HS-27A (cell line): ENCODE measurements around the gene HAAO.

Experiments
- DNase-seq: peaks from one replicate; pipeline ENCODE4 v3.0.0-alpha.2; 2012; ENCODE audit warnings: low read depth, missing footprints

Gene HAAO

DNA sequence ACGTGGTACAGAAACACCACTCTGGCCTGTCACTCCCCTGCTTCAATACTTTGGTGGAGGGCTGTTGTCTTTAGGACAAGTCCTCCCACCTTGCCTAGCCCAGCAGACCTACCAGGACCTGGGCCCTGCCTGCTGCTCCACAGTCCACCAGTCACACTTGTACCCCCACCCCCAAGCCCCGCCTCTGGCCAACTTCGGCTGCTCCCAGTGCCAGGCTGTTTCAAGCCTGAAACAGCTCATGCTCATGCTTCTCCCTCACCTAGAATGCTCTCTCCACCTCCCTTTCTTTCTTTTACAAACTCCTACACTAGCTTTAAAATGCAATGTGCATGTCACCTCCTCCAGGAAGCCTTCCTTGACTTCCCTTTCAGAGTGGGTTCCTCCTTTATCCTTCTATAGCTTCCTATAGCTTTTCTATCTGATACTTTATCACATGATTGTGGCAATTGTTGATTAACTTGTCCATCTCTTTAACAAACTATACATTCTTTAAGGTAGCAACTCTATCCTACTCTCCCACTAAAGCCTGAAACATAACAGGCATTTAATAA lies 23.6 kb downstream of the HAAO start:
- DNase-seq = no peak

DNA sequence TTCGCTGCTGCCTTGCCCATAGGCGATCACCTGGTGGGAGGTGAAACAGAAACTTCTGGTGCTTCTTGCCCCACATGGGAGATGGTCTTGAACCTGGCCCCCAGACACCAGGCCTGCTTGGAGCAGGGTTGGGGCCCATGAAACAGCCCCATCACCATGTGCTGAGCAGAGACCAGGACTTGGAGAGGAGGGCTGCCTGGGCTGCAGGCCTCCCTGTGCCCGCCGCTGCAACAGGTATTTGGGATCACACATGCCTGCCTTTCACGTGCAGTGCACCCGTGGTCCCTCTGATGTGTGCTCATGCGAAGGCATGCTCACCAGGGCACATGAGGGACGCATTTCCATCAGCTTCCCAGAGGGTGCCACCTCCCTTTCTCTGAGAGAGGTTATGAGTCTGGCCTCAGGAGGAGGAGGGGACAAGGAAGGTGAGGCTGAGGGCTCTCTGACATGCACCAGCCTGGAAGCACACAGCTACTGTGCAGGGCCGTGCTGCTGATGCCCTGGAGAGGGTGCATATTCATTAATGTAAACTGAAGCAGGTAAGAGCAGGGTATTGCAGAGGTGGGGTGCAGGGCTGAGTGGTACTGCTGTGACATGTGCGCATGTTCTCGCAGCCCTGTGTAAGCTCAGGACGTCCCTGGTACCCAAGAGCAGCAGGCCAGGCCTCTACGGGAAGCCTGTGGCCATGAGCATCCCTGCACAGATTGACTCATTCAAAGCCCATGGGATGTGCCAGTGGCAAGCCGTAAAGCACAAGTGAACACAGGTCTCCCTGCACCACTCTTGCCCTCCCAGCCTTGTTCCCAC lies 24.3 kb downstream of the HAAO start:
- DNase-seq = no peak

DNA sequence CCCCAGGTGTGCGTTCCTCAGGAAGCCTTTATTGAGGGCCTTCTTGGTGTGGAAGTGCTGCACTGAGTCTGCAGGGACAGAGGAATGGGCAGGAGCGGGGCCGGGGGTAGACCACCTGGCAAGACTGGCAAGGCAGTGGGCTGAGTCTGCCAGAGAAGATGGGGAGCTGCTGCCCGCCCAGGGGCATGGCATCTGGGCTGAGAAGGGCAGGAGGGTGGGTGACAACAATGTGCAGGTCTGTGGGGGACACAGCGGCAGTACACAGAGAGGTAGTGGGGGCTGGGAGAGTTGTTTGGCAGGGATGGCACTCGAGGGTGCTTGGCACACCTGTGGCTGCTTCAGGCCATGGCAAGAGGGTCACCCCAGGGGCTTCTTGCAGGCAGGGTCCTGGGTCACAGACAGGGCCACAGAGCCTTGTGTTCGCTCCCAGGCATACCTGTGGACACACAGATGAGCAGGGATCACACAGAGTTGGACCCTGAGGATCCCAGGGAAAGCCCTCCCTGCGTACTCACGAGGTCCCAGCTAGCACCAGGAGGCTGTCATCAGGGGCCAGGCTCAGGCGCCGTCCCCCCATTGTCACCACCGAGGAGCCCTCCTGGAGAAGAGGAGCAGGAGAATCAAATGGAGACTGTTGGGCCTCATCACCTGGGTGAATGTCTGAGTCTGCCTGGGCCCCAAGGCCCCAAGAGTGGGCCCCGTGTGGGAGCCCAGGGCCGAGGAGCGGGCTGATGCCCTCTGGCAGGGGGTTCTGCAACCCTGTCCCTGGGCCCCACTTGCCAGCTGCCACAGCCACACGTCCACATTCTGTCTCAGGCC lies 25.1 kb downstream of the HAAO start:
- no peak for DNase-seq

DNA sequence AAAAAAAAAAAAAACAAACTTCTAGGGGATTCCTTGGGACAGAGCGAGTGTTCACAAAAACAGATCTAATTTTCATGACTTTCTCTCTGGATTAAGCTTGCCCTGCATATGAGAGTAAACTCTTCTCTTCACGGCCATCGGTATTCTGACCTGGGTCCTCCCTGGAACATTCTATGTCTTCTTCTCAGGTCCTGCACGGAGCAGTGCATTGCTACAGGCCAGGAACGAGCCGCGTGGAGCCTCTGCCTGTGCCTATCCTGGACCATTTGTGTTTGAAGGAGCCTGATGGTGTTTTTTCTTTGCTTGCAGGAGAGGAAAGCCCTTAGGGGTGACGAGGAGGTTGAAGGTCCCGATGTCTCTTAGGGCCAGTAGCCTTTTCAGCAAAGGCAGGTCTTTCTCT lies 26.7 kb downstream of the HAAO start:
- no peak for DNase-seq

DNA sequence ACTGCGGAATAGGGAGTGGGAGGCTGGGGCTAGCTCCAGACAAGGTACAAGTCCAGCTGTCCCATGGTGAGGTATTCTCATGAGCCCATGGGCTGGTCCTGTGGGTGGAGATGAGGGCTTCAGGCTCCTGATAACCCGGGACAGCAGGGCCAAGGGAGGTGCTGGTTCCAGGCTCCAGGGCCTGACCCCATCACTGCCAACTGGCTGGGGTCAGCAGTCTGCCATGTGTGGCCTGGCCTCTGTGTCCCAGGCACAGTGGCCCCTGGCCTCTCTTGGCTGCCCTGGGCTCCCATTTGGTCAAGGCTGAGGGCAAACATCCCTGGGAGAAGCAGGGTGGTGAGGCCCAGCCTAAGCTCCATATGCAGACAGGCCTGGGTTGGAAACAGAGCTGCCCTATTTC lies 27.5 kb downstream of the HAAO start:
- no peak for DNase-seq

DNA sequence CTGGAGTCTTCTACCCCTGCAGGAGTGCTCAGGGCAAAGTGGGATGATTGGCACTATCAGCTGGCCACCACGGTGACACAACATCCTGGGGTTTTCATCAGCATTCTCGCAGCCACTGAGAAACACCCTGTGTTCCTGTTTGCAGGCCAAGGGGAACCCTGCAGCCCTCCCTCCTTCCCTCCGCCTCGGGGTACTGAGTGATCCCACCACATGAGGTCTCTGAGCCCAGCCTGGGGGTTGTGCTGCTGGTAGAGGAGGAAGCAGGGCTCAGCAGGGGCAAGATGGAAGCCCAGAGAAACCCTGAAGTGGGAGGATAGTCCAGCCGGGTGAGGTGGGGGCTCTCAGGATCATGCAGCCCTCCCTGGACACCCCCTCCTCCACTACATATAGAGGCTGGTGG lies 28.3 kb downstream of the HAAO start, which contains the start of gene OXER1:
Gene OXER1 (minus strand): TSS at position 40 of the 400 bp plus-strand sequence. CDS start 73 bp downstream, outside the sequence.
- no peak for DNase-seq

DNA sequence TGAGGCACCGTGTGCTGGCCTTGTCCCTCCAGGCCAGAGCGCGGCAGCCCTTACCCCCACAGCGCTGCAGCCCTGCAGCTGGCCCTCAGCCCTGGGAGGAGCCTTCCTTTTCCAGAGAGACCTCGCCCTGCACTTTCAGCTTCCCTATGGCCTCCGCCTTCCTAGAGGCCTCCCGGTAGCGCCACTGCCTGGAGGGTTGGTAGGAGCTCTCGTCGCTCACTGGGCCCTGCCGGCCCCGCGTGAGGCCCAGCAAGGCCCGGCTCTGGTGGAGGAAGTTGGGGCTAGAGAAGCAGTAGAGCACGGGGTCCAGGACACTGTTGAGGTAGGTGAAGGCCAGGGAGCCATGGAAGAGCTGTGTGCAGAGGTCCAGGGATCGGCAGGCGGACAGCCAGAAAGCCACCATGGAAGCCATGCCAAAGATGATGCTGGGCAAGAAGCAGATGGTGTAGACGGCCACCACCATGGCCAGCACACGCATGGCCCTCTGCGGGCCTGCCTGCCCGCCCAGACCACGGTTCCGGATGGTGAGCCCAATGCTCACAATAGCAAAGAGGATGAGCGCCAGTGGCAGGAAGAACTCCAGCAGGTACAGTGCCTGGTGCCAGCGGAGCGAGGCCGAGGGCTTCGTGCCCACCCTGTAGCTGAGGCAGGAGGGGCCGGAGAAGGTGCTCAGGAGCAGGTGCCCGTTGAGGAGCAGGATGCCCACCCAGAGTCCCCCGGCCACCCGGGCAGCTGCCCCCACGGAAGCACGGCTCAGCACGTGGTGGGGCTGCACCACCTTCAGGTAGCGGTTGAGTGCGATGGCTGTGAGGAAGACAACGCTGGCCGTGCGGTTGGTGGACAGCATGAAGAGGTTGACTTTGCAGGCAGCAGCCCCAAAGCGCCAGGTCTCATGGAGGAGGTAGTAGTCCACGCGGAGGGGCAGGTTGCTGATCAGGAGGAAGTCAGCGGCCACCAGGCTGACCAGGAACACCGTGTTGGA lies 29.3 kb downstream of the HAAO start:
- DNase-seq = no peak

DNA sequence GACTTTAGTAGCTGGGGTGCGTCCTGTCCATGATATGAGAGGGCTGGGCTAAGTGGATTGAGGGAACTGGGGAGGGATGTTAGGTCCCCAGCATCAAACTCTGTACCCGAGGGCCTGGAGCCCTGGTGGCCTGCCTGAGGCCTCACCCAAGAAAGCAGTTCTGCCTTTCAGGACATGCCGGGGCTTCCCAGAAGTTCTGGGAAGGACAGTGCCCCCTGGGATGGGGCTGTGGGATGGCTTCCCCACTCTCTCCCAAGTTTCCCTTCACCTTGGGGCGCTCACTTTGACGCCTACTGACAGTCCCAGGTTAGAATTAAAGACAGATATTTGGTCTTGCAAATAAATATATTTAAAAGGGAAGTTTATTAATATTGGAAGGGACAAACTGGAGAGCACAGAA lies 30.2 kb downstream of the HAAO start:
- no peak for DNase-seq

DNA sequence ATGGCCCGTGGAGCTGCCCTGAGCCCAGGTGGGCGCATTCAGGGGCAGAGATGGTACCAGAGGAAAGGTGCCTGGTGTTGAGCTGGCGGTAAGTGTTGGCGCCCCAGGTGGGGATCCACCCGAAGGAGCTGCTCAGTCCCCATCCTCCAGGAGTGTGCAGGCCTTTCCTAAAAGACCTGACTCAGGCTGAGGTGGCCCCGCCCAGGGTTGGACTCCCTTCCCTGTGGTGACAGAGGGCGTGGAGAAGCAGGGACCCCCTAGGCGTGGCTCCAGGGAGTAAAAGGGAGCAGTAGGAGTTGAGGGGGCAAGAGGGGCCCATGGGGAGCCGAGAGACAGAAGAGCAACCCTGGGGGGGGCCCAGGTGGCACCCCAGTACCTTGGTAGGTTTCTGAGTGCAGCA lies 30.8 kb downstream of the HAAO start:
- no peak for DNase-seq

DNA sequence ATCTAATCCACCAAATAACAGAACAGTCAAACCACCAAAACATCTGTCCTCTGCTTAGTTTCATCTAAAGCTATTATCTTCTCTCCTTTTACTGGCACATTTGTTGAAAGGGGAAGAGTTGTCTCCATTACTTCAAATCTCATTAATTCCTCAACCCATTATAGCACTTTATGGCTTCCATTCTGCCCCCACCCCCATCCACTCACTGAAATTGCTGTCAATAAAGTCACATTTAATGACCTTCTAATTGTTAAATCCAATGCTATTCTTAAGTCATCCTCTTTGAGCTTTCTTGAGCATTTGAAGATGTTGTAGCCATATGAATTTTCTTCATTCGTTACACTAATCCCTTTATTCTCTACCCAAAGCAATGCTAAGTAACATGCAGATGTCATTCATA lies 33.6 kb downstream of the HAAO start:
- DNase-seq = no peak

DNA sequence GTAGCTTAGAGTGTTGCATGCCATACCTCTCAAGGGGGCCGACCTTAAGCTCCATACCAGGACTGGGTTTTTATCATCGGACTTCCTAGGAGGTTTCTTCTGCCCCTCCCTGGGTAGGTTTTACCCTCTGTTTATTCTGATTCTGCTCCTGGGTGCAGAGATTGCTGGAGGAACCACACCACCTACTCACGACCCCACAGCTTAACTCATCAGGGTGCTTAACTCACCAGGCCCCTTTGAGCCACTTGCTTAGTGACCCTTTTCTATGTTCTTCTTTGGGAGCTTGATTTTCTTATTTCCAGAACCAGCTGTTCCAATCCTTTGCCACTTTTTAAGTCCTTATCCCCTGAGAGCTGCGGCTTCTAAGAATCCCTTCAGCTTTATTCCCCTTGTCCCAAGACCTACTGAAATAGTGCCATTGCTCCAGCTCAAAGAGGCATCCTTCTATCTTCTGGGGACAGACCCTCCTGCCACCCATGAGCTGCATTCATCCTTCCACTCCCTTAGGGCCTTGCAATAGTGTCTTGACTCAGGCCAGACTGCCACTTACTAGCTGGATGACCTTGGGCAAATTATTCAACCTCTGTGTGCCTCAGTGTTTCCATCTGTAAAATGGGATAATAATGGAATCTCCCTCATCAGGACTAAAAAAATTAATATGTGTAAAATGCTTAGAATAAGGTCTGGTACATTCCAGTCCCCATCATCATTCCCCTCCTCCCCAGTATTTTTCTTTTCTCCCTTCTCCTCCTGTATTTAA lies 34.2 kb downstream of the HAAO start:
- DNase-seq = no peak

DNA sequence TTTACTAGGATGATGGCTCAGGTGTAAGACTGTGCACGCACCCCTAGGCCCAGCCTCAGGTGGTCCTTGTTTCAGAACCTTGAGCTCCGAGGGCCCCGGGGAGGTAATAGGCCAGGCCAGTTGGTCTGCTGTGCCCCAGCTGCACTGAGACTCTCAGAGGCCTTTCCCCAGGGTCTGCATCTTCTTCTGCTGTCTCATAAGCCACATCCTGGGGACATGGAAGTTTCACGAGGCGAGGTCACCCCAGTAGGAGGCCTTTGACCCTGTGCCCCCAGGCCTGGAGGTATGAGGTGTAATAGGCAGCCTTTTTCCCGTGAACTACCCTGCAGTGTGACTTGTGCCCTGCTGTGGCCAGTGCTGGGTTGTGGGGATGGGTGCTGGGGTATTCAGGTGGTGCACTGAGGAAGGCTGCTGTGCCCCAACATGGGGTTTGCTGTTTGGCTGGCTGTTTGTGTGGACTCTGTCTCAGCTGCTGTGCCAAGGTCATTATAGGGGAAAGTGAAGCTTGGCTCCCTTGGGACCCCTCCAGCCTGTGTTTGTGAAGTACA lies 35.3 kb downstream of the HAAO start:
- DNase-seq = no peak

DNA sequence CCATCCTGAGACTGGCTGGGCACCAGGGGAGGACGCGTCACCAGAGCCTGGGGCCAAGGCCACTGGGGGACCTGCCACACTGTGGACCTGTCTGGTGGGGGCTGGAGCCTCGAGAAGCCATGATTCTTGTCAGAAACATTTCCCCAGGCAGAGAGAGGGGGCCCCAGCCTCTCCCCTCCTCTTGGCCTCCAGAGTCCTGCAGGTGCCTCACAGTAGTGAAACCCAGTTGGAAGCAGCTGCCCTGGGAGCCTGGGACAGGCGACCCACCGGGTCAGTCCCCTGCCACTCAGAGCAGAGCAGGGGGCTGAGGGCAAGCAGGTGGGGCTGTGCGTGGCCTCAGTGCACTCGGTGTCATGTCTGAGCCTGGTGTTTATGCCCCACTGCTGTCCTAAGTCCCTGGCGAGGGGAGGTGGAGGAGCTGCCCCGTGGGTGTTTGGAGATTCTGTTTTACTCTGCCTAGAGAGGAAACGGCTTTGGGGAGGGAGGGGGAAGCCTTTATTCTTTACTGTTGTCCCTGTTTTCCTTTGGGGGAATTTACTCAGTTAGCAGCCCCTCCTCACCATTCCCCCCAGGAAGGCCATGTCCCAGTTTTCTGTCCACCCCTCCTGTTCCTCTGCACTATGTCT lies 36.1 kb downstream of the HAAO start:
- no peak for DNase-seq

DNA sequence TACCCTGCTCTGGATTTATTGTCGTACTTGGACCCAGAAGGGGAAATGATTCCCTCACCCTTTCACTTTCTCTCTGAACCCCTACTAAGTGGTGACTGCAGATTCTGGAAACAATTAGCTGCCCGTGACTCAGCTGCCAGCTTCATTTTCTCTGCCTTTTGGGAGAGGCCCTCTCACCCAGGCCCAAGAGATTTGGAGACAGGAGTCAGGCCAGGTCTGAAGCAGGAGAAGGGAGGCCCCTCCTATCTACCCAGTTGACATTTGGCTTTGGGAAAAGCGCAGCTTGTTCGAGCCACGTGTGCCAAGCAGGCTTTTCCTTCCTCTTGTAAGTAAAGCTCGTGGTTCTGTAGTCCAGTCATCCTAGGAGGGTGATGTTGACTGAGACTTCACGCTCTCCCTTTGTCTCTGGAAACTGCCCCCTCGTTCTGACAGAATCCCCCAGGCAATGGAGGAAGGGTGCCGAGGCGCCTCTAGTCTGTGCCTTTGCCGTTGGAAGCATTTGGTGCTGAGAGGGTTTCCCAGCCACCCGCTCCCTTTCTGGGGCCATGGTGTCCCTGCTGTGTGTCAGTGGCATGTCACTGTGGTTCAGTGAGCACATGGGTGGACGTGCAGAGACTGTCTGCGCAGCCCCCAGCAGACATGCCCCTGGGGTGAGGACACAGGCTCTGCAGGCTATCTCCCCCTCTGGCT lies 37.0 kb downstream of the HAAO start:
- DNase-seq = no peak

DNA sequence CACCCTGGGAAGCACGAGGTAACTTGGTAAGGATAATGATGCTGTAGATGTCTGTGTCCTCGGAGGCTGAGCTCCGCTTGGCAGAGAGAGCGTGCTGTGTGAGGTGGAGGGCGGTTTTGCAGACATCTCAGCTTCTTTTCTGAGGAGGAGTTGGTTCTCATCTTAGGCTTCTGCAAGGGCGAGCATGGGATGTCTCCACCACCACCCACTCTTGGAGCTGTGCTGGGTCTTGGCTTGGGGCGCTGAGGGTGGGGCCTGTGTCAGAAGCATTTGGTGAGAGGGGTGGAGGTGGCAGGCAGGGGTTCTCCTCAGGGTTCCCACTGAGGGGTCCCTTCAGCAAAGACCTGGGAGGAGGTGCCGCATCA lies 37.6 kb downstream of the HAAO start:
- DNase-seq = no peak

DNA sequence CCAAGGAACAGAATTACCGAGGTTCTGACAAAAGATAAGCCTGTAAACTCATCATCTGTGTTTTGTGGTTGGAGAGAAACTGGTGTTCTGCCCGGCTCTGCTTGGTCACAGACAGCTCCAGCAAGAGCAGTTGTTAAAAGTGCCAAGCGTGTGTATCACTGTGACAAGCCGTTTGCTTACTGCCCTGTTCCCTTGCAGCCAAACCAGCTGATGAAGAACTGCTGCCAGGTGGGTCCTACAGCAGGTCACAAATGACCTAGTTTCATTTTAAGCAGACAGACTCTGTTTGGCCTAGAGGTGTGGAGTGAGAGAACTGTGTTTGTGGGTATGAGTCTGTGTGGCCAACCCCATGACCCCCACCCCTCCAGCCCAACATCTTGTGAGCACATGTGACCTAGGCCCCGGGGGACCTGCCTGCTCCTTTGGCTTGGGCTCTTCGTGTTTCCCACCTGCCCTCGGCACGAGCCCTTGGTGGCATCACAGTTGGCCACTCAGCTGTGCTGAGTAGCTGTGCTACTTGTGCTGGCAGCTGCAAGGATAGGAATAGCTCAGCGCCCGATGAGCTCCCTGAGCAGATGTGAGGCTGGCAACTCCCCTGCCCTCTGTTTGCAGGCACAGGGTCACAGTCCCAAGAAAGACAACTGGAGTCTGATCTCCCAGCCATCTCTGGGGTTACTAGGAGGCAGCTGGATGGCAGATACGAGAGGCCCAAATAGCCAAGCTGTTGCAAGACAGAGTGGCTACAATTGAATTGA lies 38.2 kb downstream of the HAAO start:
- DNase-seq = no peak

DNA sequence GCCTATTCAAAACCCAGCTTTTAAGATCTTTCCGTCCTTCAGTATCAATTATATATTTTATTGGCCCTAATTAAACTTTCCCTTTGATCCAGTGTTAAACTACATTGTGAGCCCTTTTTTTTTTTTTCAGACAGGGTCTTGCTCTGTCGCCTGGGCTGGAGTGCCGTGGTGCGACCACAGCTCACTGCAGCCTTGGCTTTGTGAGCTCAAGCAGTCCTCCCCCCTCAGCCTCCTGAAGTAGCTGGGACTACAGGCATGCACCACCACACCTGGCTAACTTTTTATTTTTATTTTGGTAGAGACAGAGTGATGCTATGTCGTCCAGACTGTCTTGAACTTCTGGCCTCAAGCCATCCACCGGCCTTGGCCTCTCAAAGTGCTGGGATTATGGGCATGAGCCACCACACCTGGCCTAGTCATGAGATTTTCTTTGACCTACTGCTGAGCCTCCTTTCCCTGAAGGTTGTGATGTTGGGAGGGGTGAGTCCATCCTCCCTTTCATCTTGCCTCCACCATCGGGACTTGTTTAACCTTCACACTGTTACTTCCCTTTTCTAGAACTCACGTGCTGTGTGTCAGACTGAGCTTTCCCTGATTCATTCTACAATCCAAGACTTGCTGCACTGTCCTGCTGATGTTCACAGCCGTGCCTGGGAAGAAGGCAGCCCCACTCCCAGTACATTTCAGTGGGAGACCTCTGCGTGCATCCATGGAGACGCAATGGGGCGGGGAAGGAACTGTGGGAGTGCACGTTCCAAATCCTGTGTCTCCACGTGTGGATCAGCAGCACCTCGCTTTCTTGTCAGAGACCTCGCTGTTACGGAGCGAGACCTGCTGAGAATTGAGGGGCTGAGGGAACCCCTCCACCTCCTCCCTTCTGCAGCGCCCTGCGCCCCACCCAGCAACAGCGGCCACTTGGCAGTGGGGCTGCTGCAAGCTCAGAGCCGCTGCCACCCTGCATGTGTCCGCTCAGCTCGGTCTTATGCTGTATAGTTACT lies 39.3 kb downstream of the HAAO start:
- DNase-seq = no peak

DNA sequence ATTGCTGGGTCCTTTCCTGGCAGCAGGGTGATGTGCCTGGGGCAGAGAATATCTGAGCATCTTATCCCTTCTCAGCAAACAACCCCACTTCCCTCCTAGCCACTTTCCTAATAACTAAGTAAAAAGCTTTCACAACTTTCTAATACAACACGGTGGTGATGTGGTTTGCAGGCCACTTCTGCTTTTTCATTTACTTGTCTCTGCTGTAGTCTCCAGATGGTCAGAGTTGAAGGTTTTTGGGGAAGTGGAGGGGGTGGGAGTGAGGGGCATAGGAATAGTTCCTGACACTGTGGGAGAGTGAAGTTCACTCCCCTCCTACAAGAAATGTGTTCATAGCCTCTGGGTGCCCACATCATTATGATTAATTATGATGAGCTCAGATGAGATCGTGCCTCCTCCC lies 40.1 kb downstream of the HAAO start:
- no peak for DNase-seq
